Measurements from ENCODE around the gene B3GAT1. TPM values are rescaled to one million over a fixed set of nuclear protein-coding genes. Genes with fewer than 3 reads are reported as not detected.

The B3GAT1 gene
- total RNA-seq, 1 experiment from 2014 or later, result 0.10 TPM

DNA sequence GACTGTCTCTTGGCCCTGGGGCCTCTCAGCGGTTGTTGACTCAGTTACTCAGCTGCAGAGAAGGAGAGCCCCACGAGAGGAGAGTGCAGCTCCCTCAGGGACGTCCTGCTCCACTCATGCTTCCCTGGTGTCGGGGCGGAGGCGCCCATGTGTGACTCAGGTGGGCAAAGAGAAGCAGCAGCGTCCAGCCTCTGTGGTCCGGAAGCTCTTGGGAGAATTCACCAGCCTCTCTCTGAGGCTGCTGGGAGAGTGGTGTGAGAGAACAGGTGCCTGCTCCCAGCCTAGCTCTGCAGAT, 54.5 kb downstream of the B3GAT1 start:
- ATAC-seq, result no peak
- Histone ChIP-seq H3K27me3 (ENCODE audit: control insufficient read depth, insufficient read depth, low read length) (no peaks in the 10 kb centered on the region), H3K36me3 (ENCODE audit: control insufficient read depth, insufficient read depth, low read length) (no peaks in the 10 kb centered on the region), H3K4me1 (ENCODE audit: control insufficient read depth, insufficient read depth, low read length) (0 out of 2 replicates have a peak, but pooled peaks cover 4% of the 10 kb centered on the region), H3K9me3 (ENCODE audit: control insufficient read depth, insufficient read depth, low read depth, low read length) (no peaks in the 10 kb centered on the region), H3K4me3 (ENCODE audit: low read depth in 2 of 2, low read length in 2 of 2) (no peak overlapping the region), H3K27ac (ENCODE audit: low read length) (no peak overlapping the region)
- intact Hi-C loops (cut with micrococcal nuclease; ENCODE audit: unreplicated experiment), result no loop called here
- in situ Hi-C loops (cut with HindIII; ENCODE audit: low pct_unique_long_range_greater_than_20kb, low sequenced_read_pairs), result no loop called here
- ChIA-PET CTCF (no interaction called here), POLR2A (no interaction called here)
- TF ChIP-seq TCF7L2 (IDR thresholded peaks at IDR 0.05; ENCODE audit: low read depth, low read length) (no peak), POLR2AphosphoS5 (IDR thresholded peaks at IDR 0.05; ENCODE audit: low read depth, low read length) (no peak), SIN3A (IDR thresholded peaks at IDR 0.05; ENCODE audit: borderline replicate concordance, insufficient read depth, low read depth, low read length) (no peak)
- TF ChIP-seq, protein P1, sequence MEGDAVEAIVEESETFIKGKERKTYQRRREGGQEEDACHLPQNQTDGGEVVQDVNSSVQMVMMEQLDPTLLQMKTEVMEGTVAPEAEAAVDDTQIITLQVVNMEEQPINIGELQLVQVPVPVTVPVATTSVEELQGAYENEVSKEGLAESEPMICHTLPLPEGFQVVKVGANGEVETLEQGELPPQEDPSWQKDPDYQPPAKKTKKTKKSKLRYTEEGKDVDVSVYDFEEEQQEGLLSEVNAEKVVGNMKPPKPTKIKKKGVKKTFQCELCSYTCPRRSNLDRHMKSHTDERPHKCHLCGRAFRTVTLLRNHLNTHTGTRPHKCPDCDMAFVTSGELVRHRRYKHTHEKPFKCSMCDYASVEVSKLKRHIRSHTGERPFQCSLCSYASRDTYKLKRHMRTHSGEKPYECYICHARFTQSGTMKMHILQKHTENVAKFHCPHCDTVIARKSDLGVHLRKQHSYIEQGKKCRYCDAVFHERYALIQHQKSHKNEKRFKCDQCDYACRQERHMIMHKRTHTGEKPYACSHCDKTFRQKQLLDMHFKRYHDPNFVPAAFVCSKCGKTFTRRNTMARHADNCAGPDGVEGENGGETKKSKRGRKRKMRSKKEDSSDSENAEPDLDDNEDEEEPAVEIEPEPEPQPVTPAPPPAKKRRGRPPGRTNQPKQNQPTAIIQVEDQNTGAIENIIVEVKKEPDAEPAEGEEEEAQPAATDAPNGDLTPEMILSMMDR (IDR thresholded peaks at IDR 0.05), result no peak
- no peak for DNase-seq (ENCODE audit: low read depth, low spot score)
- BruUV-seq (replicated peaks), result no TSS peak

DNA sequence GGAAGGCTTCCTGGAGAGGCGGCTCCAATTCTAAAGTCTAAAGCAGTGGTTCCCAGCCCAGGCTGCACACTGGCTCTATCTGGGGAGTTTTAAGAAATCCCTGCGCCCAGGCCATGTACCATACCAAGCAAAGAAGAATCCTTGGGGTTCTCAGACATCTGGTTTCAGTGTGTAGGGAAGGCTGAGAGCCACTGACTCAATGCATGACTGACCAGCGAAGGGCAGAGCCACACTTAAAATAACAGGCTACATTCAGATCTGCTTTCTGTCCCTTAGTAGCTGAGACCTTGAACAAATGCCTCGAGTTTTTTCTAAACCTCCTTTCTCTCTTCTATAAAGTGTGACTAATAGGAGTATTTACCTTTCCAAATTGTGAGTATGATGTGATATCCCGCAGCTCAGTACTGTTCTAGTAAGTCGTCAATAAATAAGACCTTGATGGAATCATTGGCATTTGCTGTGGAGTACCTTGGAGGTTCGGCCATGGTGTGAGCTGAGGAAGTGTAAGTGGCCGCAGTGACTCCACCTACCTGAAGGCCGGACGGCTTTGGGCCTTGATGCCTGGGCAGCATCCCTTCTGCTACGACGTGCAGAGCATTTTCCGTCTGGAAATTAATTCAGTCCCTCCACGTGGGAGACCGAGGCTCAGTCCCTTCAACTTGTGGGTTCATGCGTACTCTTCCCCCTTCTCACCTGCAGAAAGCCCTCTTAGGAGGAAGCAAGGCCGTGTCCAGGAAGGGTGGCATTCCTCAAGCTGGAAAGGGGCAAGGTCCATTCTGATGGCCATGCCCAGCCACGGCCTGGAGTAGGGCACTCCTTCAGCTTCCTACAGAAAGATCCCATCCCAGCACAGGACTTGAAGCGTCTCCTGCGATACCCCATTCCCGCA, 55.1 kb downstream of the B3GAT1 start:
- Histone ChIP-seq H3K4me1 (ENCODE audit: control insufficient read depth, insufficient read depth, low read length) (0 out of 2 replicates have a peak, but pooled peaks cover 4% of the 10 kb centered on the region), H3K36me3 (ENCODE audit: control insufficient read depth, insufficient read depth, low read length) (no peaks in the 10 kb centered on the region), H3K4me3 (ENCODE audit: low read depth in 2 of 2, low read length in 2 of 2) (no peak overlapping the region), H3K9me3 (ENCODE audit: control insufficient read depth, insufficient read depth, low read depth, low read length) (no peaks in the 10 kb centered on the region), H3K27me3 (ENCODE audit: control insufficient read depth, insufficient read depth, low read length) (no peaks in the 10 kb centered on the region), H3K27ac (ENCODE audit: low read length) (no peak overlapping the region)
- no peak for TF ChIP-seq TCF7L2 (IDR thresholded peaks at IDR 0.05; ENCODE audit: low read depth, low read length)
- ATAC-seq (no peak), DNase-seq (ENCODE audit: low read depth, low spot score) (no peak)
- no TSS peak for BruUV-seq (replicated peaks)
- intact Hi-C loops (cut with micrococcal nuclease; ENCODE audit: unreplicated experiment) (no loop called here), in situ Hi-C loops (cut with HindIII; ENCODE audit: low pct_unique_long_range_greater_than_20kb, low sequenced_read_pairs) (no loop called here)
- ChIA-PET POLR2A (no interaction called here), CTCF (no interaction called here)

DNA sequence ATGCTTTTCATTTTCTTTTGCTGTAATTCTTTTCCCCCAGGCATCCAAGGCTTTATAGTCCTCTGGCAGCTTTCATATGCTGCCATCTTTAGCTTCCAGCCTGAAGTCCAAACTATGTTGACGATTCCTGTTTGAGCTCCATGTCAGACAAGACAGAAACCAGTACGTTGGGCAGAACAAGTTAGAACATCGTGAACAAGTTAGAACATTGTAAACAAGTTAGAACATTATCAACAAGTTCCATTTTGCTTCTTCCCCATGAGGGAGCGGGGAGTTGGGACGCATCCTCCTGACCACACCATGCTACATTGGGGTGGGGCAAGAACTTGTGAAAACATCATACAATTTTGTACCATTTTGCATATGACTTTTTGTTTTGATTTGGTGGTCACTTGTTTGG, 56.4 kb downstream of the B3GAT1 start:
- BruUV-seq (replicated peaks), result no TSS peak
- Histone ChIP-seq H3K27ac (ENCODE audit: low read length) (no peak overlapping the region), H3K4me1 (ENCODE audit: control insufficient read depth, insufficient read depth, low read length) (0 out of 2 replicates have a peak, but pooled peaks cover 4% of the 10 kb centered on the region), H3K27me3 (ENCODE audit: control insufficient read depth, insufficient read depth, low read length) (no peaks in the 10 kb centered on the region), H3K36me3 (ENCODE audit: control insufficient read depth, insufficient read depth, low read length) (no peaks in the 10 kb centered on the region), H3K9me3 (ENCODE audit: control insufficient read depth, insufficient read depth, low read depth, low read length) (no peaks in the 10 kb centered on the region), H3K4me3 (ENCODE audit: low read depth in 2 of 2, low read length in 2 of 2) (no peak overlapping the region)
- ChIA-PET POLR2A (no interaction called here), CTCF (no interaction called here)
- no peak for TF ChIP-seq SIN3A (IDR thresholded peaks at IDR 0.05; ENCODE audit: borderline replicate concordance, insufficient read depth, low read depth, low read length)
- TF ChIP-seq POLR2AphosphoS5 (IDR thresholded peaks at IDR 0.05; ENCODE audit: low read depth, low read length), result no peak
- DNase-seq (ENCODE audit: low read depth, low spot score) (no peak), ATAC-seq (no peak)
- in situ Hi-C loops (cut with HindIII; ENCODE audit: low pct_unique_long_range_greater_than_20kb, low sequenced_read_pairs), result no loop called here
- intact Hi-C loops (cut with micrococcal nuclease; ENCODE audit: unreplicated experiment), result no loop called here

DNA sequence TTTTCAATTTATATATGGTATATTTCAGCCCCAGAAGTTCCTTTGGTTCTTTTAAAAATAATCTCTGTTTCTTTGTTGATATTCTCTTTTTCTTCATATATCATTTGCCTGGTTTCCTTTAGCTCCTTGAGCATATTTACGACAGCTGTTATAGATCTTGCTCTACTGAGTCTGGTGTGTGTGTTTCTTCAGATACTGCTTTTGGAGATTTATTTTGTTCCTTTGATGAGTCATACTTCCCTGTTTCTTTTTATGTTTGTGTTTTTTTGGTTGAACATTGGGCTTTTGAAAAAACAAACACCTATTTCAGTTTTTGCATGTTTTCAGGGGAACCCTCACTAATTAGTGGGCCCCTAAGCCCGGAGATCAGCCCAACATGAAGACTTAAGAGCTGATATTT, 56.9 kb downstream of the B3GAT1 start:
- ATAC-seq (no peak), DNase-seq (ENCODE audit: low read depth, low spot score) (no peak)
- H3K27me3 ChIP-seq (ENCODE audit: control insufficient read depth, insufficient read depth, low read length), result no peaks in the 10 kb centered on the region
- POLR2A ChIA-PET, result no interaction called here
- in situ Hi-C loops (cut with HindIII; ENCODE audit: low pct_unique_long_range_greater_than_20kb, low sequenced_read_pairs) (no loop called here), intact Hi-C loops (cut with micrococcal nuclease; ENCODE audit: unreplicated experiment) (no loop called here)
- no peaks in the 10 kb centered on the region for H3K9me3 ChIP-seq (ENCODE audit: control insufficient read depth, insufficient read depth, low read depth, low read length)
- no peak overlapping the region for H3K4me3 ChIP-seq (ENCODE audit: low read depth in 2 of 2, low read length in 2 of 2)
- no TSS peak for BruUV-seq (replicated peaks)
- CTCF ChIA-PET, result no interaction called here
- H3K27ac ChIP-seq (ENCODE audit: low read length), result no peak overlapping the region
- TF ChIP-seq POLR2AphosphoS5 (IDR thresholded peaks at IDR 0.05; ENCODE audit: low read depth, low read length) (no peak), SIN3A (IDR thresholded peaks at IDR 0.05; ENCODE audit: borderline replicate concordance, insufficient read depth, low read depth, low read length) (no peak), TCF7L2 (IDR thresholded peaks at IDR 0.05; ENCODE audit: low read depth, low read length) (no peak)
- TF ChIP-seq, protein P2, sequence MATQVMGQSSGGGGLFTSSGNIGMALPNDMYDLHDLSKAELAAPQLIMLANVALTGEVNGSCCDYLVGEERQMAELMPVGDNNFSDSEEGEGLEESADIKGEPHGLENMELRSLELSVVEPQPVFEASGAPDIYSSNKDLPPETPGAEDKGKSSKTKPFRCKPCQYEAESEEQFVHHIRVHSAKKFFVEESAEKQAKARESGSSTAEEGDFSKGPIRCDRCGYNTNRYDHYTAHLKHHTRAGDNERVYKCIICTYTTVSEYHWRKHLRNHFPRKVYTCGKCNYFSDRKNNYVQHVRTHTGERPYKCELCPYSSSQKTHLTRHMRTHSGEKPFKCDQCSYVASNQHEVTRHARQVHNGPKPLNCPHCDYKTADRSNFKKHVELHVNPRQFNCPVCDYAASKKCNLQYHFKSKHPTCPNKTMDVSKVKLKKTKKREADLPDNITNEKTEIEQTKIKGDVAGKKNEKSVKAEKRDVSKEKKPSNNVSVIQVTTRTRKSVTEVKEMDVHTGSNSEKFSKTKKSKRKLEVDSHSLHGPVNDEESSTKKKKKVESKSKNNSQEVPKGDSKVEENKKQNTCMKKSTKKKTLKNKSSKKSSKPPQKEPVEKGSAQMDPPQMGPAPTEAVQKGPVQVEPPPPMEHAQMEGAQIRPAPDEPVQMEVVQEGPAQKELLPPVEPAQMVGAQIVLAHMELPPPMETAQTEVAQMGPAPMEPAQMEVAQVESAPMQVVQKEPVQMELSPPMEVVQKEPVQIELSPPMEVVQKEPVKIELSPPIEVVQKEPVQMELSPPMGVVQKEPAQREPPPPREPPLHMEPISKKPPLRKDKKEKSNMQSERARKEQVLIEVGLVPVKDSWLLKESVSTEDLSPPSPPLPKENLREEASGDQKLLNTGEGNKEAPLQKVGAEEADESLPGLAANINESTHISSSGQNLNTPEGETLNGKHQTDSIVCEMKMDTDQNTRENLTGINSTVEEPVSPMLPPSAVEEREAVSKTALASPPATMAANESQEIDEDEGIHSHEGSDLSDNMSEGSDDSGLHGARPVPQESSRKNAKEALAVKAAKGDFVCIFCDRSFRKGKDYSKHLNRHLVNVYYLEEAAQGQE (IDR thresholded peaks at IDR 0.05; ENCODE audit: insufficient read depth in 1 of 2, low read depth in 2 of 2, low read length in 1 of 2), result no peak
- H3K4me1 ChIP-seq (ENCODE audit: control insufficient read depth, insufficient read depth, low read length), result no peaks in the 10 kb centered on the region
- no peaks in the 10 kb centered on the region for H3K36me3 ChIP-seq (ENCODE audit: control insufficient read depth, insufficient read depth, low read length)
